ENCODE results near the gene RGL1.

- TF ChIP-seq CTCF (IDR thresholded peaks at IDR 0.05): no peak
- no peak for TF ChIP-seq POLR2AphosphoS5 (IDR thresholded peaks at IDR 0.05)
- no peak for TF ChIP-seq EP300 (IDR thresholded peaks at IDR 0.05)
Observed at GRCh38 chr1:183894290-183894565, 89.3 kb downstream of the RGL1 start.
